NOMO-1 treated with dmso at 0.1 percent for 144 hours (cell line): ENCODE measurements around the gene CTNNA3.

ENCODE experiments used
- DNase-seq: peaks from one replicate; lab custom pipeline; 2025; ENCODE audit not compliant: unreplicated experiment; lab: John Stamatoyannopoulos, UW

Gene CTNNA3

GRCh38 chr10:66025186-66025585, 1670.8 kb downstream of the CTNNA3 start:
- DNase-seq = no peak

- DNase-seq = no peak
Observed at GRCh38 chr10:66021423-66021822, 1674.6 kb downstream of the CTNNA3 start.

DNA sequence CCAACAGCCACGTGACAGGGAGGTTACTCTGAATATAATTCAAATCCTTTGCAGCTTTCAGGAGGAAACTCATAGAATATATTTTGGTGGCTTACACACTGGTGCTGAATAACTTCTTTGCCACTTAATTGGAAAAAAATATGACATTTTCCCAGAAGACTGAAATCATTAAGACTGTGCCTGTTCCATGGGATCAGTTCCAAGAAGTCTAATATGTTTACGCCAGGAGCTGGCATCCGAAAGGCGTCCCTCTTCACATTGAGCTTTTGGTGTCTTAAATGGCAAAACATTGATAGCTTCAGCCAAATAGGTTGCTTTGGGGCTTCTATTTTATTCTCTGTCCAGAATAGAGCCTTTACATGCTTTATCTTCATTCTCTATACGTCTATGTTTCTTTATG, 1687.8 kb downstream of the CTNNA3 start:
- DNase-seq = no peak

- DNase-seq = no peak
Observed at GRCh38 chr10:66006411-66006810, 1689.6 kb downstream of the CTNNA3 start.

DNA sequence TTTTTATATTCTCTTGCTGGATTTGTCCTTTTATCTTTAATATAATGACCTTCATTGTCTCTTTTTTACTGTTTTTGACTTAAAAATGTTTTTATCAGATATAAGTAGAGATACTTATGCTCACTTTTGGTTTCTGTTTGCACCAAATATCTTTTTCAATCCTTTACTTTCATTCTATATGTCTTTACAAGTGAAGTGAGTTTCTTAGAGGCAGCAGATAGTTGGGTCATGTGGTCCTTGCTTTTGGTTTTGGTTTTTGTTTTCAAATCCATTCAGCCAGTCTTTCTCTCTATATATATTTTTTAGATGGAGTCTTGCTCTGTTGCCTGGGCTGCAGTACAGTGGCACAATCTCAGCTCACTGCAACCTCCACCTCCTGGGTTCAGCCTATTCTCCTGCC, 1702.5 kb downstream of the CTNNA3 start:
- DNase-seq = no peak

- no peak for DNase-seq
Observed at GRCh38 chr10:65968871-65969270, 1727.1 kb downstream of the CTNNA3 start.

DNA sequence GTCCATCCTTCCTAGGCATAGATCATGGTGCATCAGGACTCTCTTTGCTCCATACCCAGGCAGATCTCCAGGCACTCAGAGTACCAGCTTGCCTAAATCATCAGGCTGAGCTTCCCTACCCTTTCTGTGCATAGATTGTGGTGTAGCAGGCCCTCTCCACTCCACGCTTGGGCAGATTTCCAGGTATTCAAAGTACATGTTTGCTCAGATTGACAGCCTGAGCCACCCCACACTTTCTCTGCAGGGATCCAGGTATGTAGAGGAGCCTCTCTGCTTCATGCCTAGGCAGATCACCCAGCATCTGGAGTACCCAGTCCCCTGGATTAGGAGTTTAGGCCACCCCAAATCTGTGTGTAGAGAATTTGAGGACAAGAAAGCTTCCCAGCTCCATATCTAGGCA, 1727.6 kb downstream of the CTNNA3 start:
- DNase-seq = no peak

GRCh38 chr10:65964205-65964604, 1731.8 kb downstream of the CTNNA3 start:
- no peak for DNase-seq

DNA sequence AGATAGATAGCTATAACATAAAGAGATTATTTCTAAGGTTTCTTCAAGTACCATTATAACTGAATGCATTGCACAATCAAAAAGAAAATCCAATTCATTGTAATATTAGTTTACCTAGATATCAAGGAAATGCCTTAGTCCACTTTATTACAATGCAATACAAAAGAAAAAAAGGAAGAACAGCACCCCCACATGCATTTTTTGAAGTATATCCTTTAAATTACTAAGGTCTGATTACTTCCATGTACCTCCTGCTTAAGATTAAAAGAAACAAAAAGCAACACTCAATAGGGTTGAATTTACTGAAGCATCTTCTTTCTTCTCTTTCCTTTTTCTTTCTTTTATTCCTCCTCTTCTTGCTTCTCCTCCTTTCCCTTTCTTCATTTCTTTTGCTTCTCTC, 1743.9 kb downstream of the CTNNA3 start:
- DNase-seq = no peak

DNA sequence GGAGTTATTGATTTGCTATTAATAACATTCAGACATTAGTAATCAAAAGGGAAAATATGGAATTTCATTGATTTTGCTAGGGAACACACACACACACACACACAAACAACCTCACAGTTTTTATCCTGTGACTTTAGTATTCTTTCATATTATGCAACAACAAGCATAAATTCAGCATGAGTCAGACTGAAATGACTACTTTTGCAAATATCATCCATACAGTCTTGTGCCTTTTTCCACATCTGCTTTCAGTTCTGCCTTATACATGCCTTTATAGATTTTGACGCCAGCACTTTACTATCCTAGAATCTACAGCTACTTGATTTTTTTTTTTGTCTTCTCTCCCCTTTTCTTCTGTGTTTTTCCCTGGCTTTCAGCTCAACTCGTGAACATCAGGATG, 1745.9 kb downstream of the CTNNA3 start:
- DNase-seq = no peak

DNA sequence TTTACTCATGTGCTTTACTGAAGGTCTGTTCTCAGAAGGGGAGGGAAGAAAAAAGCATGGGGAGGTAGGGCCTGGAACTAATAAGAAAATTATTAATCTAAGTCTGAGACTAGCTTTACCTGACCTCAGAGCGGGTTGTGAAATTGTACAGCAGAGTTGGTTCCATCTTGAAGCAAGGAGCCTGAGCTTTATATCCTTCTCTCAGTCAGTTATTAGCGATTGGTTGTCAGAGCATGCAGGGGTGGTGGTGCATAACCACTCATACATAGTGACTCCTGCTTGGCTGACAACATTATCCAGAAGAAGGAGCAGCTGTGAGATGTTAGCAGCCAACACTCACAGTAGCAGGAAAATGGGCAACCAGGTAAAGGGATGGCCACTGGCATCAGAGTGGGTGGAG, 1746.5 kb downstream of the CTNNA3 start:
- no peak for DNase-seq

DNA sequence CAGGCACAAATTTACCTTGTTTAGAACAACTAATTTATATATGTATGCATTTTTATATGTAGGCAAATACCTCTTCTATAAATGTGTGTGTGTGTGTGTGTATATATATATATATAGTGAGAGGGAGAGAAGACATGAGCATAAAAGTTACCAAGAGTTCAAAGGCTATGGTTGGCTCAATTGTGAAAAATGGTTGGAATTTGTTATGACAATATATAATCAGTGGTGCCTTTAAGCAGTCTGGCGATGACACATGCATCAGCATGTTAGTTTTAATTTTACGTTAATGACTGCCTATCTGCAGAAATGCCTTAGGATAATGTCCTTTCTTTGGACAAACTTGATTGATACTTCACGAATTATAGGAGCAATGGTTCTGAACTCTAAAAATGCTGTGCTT, 1750.9 kb downstream of the CTNNA3 start:
- DNase-seq = no peak

DNA sequence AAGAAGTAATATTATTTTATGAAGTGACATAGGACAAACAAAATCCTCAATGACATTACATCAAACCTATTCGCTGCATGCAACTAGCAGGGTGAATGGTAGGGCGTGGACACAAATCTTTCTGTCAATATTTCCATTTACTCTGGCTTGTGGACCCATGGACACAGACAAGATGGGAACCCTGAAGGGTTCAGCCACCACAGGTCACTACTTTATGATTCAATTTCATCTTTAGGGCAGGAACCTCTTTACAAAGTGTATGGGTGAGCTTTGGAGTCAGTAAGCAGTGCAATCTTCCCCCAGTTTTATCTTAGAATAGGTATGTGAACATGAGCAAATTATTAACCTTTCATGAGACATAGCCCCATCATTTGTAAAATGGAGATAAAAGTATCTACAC, 1752.5 kb downstream of the CTNNA3 start:
- DNase-seq = no peak

GRCh38 chr10:65940816-65941662, 1755.0 kb downstream of the CTNNA3 start:
- no peak for DNase-seq

- no peak for DNase-seq
Observed at GRCh38 chr10:65940105-65940504, 1755.9 kb downstream of the CTNNA3 start.

GRCh38 chr10:65931291-65932070, 1764.5 kb downstream of the CTNNA3 start:
- DNase-seq = no peak

DNA sequence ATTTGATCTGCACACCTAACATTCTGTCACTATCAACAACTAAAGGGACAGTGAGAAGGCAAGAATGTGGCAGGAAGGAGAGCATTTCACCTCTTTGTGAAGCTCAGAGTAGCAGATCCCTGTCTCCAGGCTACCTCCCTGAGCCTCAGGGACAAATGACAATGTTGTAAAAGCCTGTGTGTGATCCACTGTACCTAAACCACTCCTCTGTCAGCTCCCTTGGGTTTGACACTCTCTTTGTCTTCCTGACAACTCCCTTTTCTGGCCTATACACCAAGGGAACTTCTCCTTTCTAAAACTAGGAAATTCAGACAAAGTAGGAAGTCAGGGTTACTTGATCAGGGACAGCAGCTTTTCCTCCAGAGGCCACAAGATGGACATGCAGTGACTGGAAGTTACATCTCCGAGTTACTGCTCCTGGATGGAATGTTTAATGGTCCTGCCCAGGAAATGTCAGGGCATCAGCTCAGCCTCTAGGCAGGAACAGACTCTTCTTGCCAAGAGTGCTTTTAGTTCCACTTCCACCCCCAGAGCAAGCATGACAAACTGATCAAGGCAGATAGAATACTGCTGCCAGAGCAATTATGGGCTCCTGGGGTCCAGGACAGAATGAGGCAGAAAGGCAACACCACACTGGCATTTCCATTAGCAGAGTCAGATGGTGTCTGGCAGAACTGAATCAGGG, 1784.7 kb downstream of the CTNNA3 start:
- no peak for DNase-seq

DNA sequence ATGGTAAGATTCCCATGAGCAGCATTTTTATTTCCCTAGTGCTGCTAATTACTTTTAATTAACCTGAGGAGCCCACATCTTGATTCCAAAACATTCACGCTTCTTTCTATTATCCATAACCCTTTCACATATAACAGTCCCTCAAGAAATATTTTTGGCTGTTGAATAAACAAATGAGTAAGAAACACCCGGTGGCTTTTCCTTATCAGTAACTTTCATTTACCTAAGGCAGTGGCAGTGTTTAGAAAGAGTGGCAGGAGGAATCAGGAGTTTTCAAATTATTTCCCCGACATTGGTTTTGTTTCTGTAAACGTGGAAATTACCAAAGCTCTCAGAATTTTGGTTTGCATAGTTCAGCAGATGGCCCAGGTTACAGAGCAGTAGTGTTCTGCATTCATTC, 1785.8 kb downstream of the CTNNA3 start:
- DNase-seq = no peak

- no peak for DNase-seq
Observed at GRCh38 chr10:65907199-65907712, 1788.7 kb downstream of the CTNNA3 start.

DNA sequence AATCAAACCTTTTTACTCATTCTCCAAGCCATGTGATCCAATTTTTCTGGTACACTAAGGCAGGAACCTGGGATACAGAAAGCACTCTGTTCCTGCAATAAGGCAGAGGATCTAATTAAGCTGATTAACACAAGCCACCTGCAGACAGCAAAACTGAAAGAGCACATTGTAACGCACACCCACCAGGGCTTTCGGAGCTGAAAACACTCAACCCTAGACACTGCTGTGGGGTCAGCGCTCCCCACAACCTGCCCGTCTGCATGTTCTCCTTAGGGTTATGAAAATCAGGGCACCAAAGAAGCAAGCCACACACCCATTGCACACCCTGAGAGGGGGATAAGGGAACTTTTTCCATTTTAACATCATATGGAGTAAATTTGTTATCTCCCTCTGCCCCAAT, 1792.4 kb downstream of the CTNNA3 start:
- no peak for DNase-seq

GRCh38 chr10:65900271-65900670, 1795.7 kb downstream of the CTNNA3 start:
- DNase-seq = no peak

DNA sequence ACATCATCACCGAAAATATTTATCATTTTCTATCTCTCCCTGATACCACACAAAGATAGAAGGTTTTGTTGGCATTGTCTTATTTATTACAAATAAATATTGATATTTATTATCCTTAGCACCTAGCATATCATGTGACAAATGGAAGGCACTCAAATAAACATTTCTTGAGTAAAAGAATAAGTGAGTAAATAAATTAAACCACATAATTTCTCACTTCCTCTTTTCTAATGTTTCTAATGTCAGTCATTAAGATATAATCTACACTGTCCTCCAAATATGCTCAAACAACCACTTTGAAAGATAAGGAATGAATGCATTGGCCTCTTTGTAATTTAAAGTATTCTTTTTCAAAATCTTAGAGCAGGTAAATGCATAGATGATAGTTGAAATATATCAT, 1797.9 kb downstream of the CTNNA3 start:
- no peak for DNase-seq
